WI38 (cell line): Measurements from ENCODE around the gene FAM120A.

ENCODE experiments used
- H3K4me3 ChIP-seq: 2 replicates; pipeline ENCODE4 v1.5.1; 2011; ENCODE audit warnings: low read depth, mild to moderate bottlenecking, control low read depth, low read length
- CTCF ChIP-seq: IDR thresholded peaks from 2 replicates; pipeline ENCODE4 v1.5.1; 2012; ENCODE audit warnings: low read depth, mild to moderate bottlenecking, control low read depth, low read length

FAM120A gene

DNA sequence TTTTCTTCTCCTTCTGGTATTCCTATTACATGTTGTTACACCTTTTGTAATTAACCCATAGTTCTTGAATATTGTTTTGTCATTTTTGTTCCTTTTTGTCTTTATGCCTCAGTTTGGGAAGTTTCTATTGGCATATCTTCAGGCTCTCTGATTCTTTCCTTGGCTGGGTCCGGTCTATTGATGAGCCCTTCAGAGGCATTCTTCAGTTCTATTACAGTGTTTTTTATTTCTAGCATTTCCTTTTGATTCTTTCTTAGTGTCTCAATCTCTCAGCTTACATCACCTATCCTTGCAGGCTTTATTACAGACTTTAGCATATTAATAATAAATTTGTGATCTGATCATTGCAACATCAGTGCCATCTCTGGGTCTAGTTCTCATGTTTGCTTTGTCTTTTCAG is 158.7 kb downstream of the FAM120A start:
- TF ChIP-seq CTCF = no peak

GRCh38 chr9:93612052-93612795 is 160.7 kb downstream of the FAM120A start:
- no peak for TF ChIP-seq CTCF

More for the DNA sequence above, 158.7 kb downstream of the FAM120A start:
- H3K4me3 ChIP-seq = no peak overlapping the region

DNA sequence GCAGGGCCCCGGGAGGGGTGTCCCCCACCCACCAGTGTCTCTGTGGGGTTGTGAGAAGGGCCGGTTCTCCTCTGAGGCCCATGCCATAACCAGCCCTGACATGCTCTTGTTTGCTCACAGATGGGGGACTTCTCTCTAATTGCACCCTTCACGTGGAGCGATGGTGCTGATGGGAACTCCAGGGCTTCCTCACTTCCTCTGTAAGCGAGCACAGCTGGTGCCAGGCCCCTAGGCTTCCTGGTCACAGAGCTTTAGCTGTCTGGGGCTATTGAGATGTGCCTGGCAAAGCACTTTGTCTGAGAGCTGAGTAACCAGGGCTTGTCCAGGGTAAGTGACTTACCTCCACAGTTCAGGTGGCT is 161.3 kb downstream of the FAM120A start:
- TF ChIP-seq CTCF = no peak
- no peak overlapping the region for H3K4me3 ChIP-seq

More at GRCh38 chr9:93612052-93612795, 160.7 kb downstream of the FAM120A start:
- H3K4me3 ChIP-seq = no peak overlapping the region

DNA sequence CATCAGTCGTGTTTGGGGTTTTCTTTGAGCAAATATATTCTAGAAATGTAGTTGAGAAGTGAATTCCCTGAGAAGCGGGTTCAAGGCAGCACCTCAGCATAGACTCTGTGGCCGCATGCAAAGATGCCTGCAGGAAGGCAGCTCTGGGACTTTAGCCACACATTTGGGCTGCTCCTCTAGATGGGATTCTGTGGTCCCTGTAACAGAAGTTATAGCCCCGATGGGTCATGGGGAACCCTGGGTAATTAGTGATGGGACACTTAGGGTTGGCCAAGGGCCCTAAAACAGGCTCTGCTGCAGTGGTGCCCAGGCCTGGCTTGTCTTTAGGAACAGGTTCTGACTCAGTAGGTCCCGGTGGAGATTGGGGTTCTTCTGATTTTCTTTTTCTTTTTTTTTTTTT is 161.7 kb downstream of the FAM120A start:
- no peak for TF ChIP-seq CTCF

GRCh38 chr9:93613791-93614190 is 162.3 kb downstream of the FAM120A start:
- H3K4me3 ChIP-seq = no peak overlapping the region
- no peak for TF ChIP-seq CTCF

More for the DNA sequence above, 161.7 kb downstream of the FAM120A start:
- H3K4me3 ChIP-seq = no peak overlapping the region

DNA sequence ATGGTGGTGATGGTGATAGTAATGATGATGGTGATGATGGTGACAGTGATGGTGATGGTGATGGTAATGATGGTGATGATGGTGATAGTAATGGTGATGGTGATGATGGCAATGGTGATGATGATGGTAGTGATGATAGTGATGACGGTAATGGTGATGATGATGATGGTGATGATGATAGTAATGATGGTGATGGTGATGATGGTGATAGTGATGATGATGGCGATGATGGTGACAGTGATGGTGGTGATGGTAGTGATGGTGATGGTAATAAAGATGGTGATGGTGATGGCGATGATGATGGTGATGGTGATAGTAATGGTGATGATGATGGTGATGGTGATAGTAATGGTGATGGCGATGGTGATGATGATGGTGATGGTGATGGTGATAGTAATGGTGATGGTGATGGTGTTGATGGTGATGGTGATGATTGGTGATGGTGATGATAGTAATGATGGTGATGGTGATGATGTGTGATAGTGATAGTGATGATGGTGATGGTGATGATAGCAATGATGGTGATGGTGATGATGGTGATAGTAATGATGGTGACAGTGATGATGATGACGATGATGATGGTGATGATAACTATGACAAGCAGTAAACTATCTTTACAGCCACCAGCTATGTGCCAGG is 163.5 kb downstream of the FAM120A start:
- no peak for TF ChIP-seq CTCF

More for the DNA sequence above, 163.5 kb downstream of the FAM120A start:
- H3K4me3 ChIP-seq = no peak overlapping the region
